GM12878 (cell line): Measurements from ENCODE around the gene GPAT3. TPM values are rescaled to one million over a fixed set of nuclear protein-coding genes. Genes with fewer than 3 reads are reported as not detected.

Experiments used
- ASH2L ChIP-seq: fragments of 300-600, 200-600 bp; sonication (generic); IDR thresholded peaks from 2 replicates; pipeline ENCODE4 v1.6.1; 2017; ENCODE audit warnings: low read depth, mild to moderate bottlenecking, borderline replicate concordance
- CEBPZ ChIP-seq: fragments of 150-350 bp; IDR thresholded peaks from 2 replicates; pipeline ENCODE4 v1.6.1; 2016; ENCODE audit warnings: low read depth, low read length
- FOXM1 ChIP-seq: IDR thresholded peaks from 2 replicates; pipeline ENCODE4 v1.6.1; 2012; ENCODE audit warnings: low read depth, mild to moderate bottlenecking, inconsistent platforms, low read length, moderate library complexity
- JUNB ChIP-seq: IDR thresholded peaks from 2 replicates; pipeline ENCODE4 v1.6.1; 2016; ENCODE audit warnings: antibody characterized with exemption, mild to moderate bottlenecking
- NFYA ChIP-seq: IDR thresholded peaks from 2 replicates; pipeline ENCODE4 v1.6.1; 2011; ENCODE audit warnings: low read depth, mild to moderate bottlenecking, low read length, improper control_type of control experiment, borderline replicate concordance
- NR2C1 ChIP-seq: fragments of 450-650 bp; IDR thresholded peaks from 2 replicates; pipeline ENCODE4 v1.6.1; 2017; ENCODE audit warnings: antibody characterized with exemption, mild to moderate bottlenecking, moderate library complexity
- PML ChIP-seq: IDR thresholded peaks from 2 replicates; pipeline ENCODE4 v1.6.1; 2012; ENCODE audit warnings: low read length, inconsistent platforms
- RB1 ChIP-seq: fragments of 450-650 bp; formaldehyde crosslinking; IDR thresholded peaks from 2 replicates; pipeline ENCODE4 v1.6.1; 2017; ENCODE audit warnings: mild to moderate bottlenecking, borderline replicate concordance
- STAT1 ChIP-seq: fragments of 450-650 bp; conservative IDR thresholded peaks from 2 replicates; pipeline ENCODE4 v1.6.1; 2014; ENCODE audit warnings: antibody characterized with exemption, mild to moderate bottlenecking
- USF2 ChIP-seq: IDR thresholded peaks from 2 replicates; pipeline ENCODE4 v1.6.1; 2011; ENCODE audit warnings: low read depth, low read length, improper control_type of control experiment, borderline replicate concordance
- polyA plus RNA-seq, 11 experiments: library from polyadenylated mRNA; depleted of rRNA in 4 of 11; unstranded in 6 of 11; stranded (reverse) in 5 of 11; fragments of >200 nt; fragmentation: Nextera tagmentation in 4 of 11; fragmentation: Illumina TruSeq in 1 of 11; extraction: Ambion mirVana in 4 of 11; extraction: Trizol in 1 of 11; gene quantifications; 1 replicate in 1 of 11; 2 replicates in 10 of 11; pipeline versions ENCODE4 v1.2.1 to v1.2.3, GENCODE V29; 2011 to 2016; ENCODE audit warnings: inconsistent platforms in 2 of 11, missing spikeins in 2 of 11, low read depth in 1 of 11
- total RNA-seq, 4 experiments: library from RNA; depleted of rRNA in 3 of 4; stranded (reverse); fragments of >200 nt in 3 of 4; fragmentation: Illumina TruSeq in 1 of 4; extraction: Trizol in 1 of 4; gene quantifications; 2 replicates each; pipeline versions ENCODE4 v1.2.1 to v1.2.3, GENCODE V29; 2013 to 2021
- TF ChIP-seq, protein P1 (sequence below): fragments of 450-650 bp; IDR thresholded peaks from 2 replicates; pipeline ENCODE4 v1.6.1; 2016; ENCODE audit warnings: mild to moderate bottlenecking
- TF ChIP-seq, protein P2 (sequence below): IDR thresholded peaks from 2 replicates; pipeline ENCODE4 v1.6.1; 2012; ENCODE audit warnings: mild to moderate bottlenecking, low read depth, low read length

The GPAT3 gene
- total and polyA plus RNA-seq, 10 of the 15 experiments (the other 5 are each of a cell fraction or from before 2014, with no cell fraction given): 0.26 to 1.1 (median 0.52) TPM

GRCh38 chr4:83646538-83647239 is 110.8 kb downstream of the GPAT3 start (continued):
- TF ChIP-seq, protein P1, sequence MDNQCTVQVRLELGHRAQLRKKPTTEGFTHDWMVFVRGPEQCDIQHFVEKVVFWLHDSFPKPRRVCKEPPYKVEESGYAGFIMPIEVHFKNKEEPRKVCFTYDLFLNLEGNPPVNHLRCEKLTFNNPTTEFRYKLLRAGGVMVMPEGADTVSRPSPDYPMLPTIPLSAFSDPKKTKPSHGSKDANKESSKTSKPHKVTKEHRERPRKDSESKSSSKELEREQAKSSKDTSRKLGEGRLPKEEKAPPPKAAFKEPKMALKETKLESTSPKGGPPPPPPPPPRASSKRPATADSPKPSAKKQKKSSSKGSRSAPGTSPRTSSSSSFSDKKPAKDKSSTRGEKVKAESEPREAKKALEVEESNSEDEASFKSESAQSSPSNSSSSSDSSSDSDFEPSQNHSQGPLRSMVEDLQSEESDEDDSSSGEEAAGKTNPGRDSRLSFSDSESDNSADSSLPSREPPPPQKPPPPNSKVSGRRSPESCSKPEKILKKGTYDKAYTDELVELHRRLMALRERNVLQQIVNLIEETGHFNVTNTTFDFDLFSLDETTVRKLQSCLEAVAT: no peak
- TF ChIP-seq FOXM1: no peak
- no peak for TF ChIP-seq ASH2L
- no peak for TF ChIP-seq CEBPZ
- TF ChIP-seq NR2C1: no peak
- TF ChIP-seq STAT1: no peak
- TF ChIP-seq, protein P2, sequence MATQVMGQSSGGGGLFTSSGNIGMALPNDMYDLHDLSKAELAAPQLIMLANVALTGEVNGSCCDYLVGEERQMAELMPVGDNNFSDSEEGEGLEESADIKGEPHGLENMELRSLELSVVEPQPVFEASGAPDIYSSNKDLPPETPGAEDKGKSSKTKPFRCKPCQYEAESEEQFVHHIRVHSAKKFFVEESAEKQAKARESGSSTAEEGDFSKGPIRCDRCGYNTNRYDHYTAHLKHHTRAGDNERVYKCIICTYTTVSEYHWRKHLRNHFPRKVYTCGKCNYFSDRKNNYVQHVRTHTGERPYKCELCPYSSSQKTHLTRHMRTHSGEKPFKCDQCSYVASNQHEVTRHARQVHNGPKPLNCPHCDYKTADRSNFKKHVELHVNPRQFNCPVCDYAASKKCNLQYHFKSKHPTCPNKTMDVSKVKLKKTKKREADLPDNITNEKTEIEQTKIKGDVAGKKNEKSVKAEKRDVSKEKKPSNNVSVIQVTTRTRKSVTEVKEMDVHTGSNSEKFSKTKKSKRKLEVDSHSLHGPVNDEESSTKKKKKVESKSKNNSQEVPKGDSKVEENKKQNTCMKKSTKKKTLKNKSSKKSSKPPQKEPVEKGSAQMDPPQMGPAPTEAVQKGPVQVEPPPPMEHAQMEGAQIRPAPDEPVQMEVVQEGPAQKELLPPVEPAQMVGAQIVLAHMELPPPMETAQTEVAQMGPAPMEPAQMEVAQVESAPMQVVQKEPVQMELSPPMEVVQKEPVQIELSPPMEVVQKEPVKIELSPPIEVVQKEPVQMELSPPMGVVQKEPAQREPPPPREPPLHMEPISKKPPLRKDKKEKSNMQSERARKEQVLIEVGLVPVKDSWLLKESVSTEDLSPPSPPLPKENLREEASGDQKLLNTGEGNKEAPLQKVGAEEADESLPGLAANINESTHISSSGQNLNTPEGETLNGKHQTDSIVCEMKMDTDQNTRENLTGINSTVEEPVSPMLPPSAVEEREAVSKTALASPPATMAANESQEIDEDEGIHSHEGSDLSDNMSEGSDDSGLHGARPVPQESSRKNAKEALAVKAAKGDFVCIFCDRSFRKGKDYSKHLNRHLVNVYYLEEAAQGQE: no peak
- TF ChIP-seq RB1: no peak
- TF ChIP-seq JUNB: no peak
- TF ChIP-seq USF2: no peak
- no peak for TF ChIP-seq NFYA
- no peak for TF ChIP-seq PML
